AG09319 (cell line): Measurements from ENCODE around the gene CD69.
A peak's percentile ranks its signal among the peaks of the same experiment; 100 is the strongest.

Experiments used
- DNase-seq: peaks from one replicate; pipeline ENCODE4 v3.0.0-alpha.2; 2010; ENCODE audit warnings: low read depth; ENCODE audit errors: extremely low read depth
- TF ChIP-seq, protein P1 (sequence below): IDR thresholded peaks from 2 replicates; pipeline ENCODE4 v1.5.1; 2011; ENCODE audit warnings: low read depth, mild to moderate bottlenecking, inconsistent platforms, low read length, moderate library complexity

Gene CD69

DNA sequence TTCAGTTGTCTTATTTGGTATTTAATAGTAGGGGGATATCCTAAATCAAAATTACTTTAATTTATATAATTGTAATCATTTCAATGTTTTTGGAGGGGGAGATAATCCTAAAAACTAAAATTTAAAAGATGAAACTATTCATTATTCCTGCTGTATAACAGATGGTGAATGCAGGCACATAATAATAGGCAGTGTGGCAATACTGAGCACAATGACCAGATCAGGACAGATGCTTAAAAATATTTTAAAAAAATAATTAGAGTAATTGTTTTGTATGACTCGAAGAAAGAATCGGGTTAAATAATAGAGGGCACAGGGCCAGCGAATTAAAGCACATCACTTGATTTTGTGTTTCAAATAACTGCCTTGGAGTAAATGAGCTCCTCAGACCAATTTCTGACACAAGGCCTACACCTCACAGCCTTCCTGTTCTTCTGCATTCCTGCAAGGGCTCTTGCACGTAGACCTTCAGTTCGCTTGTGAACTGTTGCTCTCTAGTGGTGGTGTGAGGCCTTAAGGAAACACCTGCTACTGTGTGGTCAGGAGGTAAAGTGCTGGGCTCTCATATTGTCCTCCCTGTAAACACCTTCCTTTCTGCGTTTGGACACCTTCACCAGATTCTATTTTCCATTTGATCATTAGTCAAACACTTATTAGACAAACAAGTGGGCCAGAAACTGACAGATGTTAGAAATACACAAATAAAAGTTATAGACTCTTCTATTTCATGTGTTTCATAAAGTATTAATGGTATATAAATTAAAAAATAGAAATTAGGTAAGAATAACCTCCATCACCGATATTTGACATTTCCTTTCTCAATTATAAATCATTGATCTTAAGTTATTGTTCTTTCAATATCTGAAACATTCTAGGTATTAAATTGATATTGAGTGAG is 37.3 kb upstream of the CD69 start:
- TF ChIP-seq, protein P1, sequence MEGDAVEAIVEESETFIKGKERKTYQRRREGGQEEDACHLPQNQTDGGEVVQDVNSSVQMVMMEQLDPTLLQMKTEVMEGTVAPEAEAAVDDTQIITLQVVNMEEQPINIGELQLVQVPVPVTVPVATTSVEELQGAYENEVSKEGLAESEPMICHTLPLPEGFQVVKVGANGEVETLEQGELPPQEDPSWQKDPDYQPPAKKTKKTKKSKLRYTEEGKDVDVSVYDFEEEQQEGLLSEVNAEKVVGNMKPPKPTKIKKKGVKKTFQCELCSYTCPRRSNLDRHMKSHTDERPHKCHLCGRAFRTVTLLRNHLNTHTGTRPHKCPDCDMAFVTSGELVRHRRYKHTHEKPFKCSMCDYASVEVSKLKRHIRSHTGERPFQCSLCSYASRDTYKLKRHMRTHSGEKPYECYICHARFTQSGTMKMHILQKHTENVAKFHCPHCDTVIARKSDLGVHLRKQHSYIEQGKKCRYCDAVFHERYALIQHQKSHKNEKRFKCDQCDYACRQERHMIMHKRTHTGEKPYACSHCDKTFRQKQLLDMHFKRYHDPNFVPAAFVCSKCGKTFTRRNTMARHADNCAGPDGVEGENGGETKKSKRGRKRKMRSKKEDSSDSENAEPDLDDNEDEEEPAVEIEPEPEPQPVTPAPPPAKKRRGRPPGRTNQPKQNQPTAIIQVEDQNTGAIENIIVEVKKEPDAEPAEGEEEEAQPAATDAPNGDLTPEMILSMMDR = peak; percentile 26
- no peak for DNase-seq

DNA sequence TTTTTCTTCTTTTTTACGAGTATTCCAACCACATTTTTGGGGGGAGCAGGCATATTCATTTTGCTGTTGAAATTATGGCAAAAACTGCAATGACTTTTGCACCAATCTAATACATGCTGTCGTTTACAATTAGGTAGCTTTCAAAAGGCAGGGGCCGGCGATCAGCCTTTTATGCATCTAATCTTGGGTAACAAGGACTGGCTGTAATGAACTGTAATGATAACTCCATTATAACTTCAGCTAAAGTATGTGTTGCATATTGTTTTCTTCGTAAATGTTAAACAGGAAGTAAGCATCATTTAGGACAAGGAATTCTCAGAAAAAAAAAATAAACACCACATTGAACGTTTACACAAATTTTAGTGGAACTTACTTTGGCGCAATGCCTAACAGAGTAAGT is 36.3 kb upstream of the CD69 start:
- TF ChIP-seq, protein P1 = no peak
- DNase-seq = no peak

GRCh38 chr12:9796346-9796745 is 35.6 kb upstream of the CD69 start:
- TF ChIP-seq, protein P1 = no peak
- no peak for DNase-seq

DNA sequence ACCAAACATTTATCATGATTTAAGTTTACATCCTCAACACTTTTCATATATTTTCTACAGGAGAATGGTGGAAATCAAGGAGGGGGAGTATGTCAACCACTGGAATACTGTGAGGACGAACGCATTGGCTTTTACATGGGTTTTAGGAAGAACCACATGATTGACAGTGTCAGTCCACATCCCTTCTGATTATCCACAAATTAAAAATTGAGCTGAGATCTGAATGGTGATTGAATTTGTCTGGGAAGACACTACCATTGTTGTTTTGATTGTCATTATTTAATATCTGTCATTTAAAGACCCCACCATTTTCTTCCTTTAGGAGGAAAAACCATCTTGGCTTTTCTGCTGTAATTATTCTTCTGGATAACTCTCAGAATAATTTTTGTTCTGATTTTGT is 35.2 kb upstream of the CD69 start:
- TF ChIP-seq, protein P1 = no peak
- DNase-seq = no peak

GRCh38 chr12:9794484-9795093 is 33.9 kb upstream of the CD69 start:
- TF ChIP-seq, protein P1 = no peak
- DNase-seq = no peak

- TF ChIP-seq, protein P1 = no peak
- no peak for DNase-seq
Observed at GRCh38 chr12:9793779-9794395, 33.2 kb upstream of the CD69 start.
